Coronary artery (tissue), 2 donors: Measurements from ENCODE around the gene MED6.

ENCODE experiments used
- DNase-seq: peaks from one replicate; pipeline ENCODE4 v3.0.0-alpha.2; 2017; ENCODE audit warnings: low spot score
- H3K27ac ChIP-seq, 2 donors: fragments of 200-600 bp; sonication (generic); one replicate each; pipeline ENCODE4 v1.5.1; 2016 to 2019
- H3K4me3 ChIP-seq: fragments of 200-600 bp; sonication (generic); 2 replicates; pipeline ENCODE4 v1.5.1; 2016; ENCODE audit warnings: mild to moderate bottlenecking, moderate library complexity
- CTCF ChIP-seq: fragments of 200-600 bp; sonication (generic); IDR thresholded peaks from one replicate; pipeline ENCODE4 v1.5.1; 2019; ENCODE audit warnings: antibody characterized with exemption

MED6 gene

DNA sequence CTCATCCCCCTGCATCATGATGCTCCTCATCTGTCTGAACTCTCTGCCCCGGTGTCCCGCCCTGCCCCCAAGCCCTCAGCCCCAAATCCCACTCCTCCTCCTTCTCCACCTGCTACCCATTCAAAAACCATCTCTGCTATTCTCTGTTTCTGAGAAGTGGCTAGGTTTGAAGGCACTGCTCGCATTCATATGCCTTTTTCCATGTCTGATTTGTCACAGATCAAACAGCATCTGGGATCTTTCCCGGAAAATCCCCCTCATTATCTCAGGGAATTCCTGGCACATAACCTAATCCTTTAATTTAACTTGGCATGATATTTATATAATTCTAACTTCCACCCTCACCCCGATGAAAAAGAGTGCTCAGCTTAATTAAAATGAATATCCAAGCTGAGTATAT is 62.4 kb downstream of the MED6 start:
- DNase-seq = no peak
- TF ChIP-seq CTCF = no peak

DNA sequence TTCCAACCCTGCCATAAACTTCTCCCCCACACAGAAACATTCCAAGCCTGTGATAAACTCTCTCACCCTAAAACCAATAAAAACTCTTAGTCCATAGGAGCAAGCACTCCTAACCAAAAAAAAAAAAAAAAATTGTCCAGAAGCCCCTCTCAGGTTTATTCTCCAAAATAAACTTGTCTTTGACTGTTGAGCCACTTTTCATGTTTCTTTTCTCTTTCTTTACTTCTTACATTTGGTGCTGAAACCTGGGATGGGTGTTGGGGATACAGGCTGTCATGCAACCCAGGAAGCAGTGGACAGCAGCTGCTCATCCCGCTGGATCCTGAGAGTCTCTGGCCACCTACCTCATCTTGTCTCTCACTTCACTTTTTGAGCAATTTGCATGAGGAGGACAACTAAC is 63.6 kb downstream of the MED6 start:
- no peak overlapping the region for H3K27ac ChIP-seq
- no peak overlapping the region for H3K4me3 ChIP-seq
- TF ChIP-seq CTCF = no peak
- no peak for DNase-seq

More for the DNA sequence above, 62.4 kb downstream of the MED6 start:
- Histone ChIP-seq H3K4me3 (no peak overlapping the region), H3K27ac (no peak overlapping the region)

GRCh38 chr14:70534904-70535303 is 65.6 kb downstream of the MED6 start, which contains the start of gene ADAM20:
ADAM20 (minus strand) TSS chr14:70535004; CDS start chr14:70524757, 10,247 bp downstream.
- no peak for DNase-seq
- TF ChIP-seq CTCF = no peak
- Histone ChIP-seq H3K4me3 (no peak within 1 kb of the TSS), H3K27ac (no peak within 1 kb of the TSS)
